ENCODE measurements around the gene G3BP1. TPM values are rescaled to one million over a fixed set of nuclear protein-coding genes. Genes with fewer than 3 reads are reported as not detected.

G3BP1 gene
- total and polyA plus RNA-seq, 12 donors = 11.5 to 167 (median 95.0) TPM

DNA sequence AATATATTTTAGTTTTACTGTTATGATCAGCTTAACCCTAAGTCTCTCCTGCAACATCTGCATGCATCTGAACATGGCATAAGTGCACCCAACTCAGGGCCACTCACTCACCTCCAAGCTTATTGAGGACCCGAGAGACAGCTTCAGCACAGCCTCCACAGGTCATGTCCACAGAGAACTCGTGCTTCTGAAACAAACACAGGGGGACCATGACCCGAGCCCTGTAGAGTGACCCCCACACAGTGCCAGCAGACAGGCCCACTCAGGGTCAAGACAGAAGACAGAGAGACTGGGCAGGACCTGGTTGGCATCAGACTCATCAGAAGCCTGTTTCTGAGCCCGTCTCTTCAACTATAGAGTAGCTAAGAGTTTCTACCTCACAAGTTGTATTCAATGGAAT, 20.2 kb upstream of the G3BP1 start:
- DNase-seq = peak in 1 of 7 donors; percentile 13
- Histone ChIP-seq H3K4me1 (replicated peaks in 1 of 2) (peaks cover 0 to 10% of the 10 kb centered on the region in 2 donors), H3K4me3 (no peak overlapping the region), H3K9me3 (replicated peaks in 1 of 3) (no peaks in the 10 kb centered on the region), H3K27me3 (no peaks in the 10 kb centered on the region), H3K27ac (no peak overlapping the region), H3K36me3 (replicated peaks in 1 of 2) (no peaks in the 10 kb centered on the region)
- WGBS, 4 donors = 80 to 96% (median 89%) methylated on average over 3 to 4 of the region's 4 CpGs
- intact Hi-C loops (cut with DNase I) = no loop called here
- TF ChIP-seq POLR2A (IDR thresholded peaks at IDR 0.05) = no peak
- TF ChIP-seq, protein P1, sequence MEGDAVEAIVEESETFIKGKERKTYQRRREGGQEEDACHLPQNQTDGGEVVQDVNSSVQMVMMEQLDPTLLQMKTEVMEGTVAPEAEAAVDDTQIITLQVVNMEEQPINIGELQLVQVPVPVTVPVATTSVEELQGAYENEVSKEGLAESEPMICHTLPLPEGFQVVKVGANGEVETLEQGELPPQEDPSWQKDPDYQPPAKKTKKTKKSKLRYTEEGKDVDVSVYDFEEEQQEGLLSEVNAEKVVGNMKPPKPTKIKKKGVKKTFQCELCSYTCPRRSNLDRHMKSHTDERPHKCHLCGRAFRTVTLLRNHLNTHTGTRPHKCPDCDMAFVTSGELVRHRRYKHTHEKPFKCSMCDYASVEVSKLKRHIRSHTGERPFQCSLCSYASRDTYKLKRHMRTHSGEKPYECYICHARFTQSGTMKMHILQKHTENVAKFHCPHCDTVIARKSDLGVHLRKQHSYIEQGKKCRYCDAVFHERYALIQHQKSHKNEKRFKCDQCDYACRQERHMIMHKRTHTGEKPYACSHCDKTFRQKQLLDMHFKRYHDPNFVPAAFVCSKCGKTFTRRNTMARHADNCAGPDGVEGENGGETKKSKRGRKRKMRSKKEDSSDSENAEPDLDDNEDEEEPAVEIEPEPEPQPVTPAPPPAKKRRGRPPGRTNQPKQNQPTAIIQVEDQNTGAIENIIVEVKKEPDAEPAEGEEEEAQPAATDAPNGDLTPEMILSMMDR (IDR thresholded peaks at IDR 0.05) = no peak

DNA sequence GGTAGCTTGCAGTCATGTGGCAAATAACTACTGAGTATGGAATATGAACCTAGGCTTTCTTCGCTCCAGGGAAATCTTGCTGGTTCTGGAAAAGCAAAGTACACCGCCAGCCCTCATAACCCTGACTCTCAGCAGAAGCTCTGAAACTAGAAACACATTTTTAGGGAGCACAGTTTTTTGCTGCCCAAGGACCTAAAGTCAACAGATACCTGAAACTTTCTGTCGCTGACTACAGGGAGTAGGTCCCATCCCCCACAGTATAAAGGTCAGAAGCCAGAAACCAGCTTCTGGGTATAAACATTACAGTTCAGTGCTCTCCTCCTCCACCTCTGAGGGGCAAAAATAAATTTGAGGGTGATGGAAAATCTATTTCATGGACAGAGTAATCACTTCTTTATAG, 16.4 kb upstream of the G3BP1 start:
- H3K4me1 ChIP-seq (replicated peaks in 1 of 2) = peaks cover 7 to 24% of the 10 kb centered on the region in 2 donors
- H3K4me3 ChIP-seq = no peak overlapping the region
- H3K9me3 ChIP-seq (replicated peaks in 1 of 3) = no peaks in the 10 kb centered on the region
- no peaks in the 10 kb centered on the region for H3K27me3 ChIP-seq
- H3K27ac ChIP-seq = no peak overlapping the region
- DNase-seq = peak in 1 of 7 donors; percentile 20
- TF ChIP-seq POLR2A (IDR thresholded peaks at IDR 0.05) = no peak
- TF ChIP-seq, protein P1 (IDR thresholded peaks at IDR 0.05) = no peak
- no peaks in the 10 kb centered on the region for H3K36me3 ChIP-seq (replicated peaks in 1 of 2)
- WGBS, 4 donors = 88 to 96% (median 92%) methylated on average over 3 of the region's 3 CpGs
- intact Hi-C loops (cut with DNase I) = no loop called here

DNA sequence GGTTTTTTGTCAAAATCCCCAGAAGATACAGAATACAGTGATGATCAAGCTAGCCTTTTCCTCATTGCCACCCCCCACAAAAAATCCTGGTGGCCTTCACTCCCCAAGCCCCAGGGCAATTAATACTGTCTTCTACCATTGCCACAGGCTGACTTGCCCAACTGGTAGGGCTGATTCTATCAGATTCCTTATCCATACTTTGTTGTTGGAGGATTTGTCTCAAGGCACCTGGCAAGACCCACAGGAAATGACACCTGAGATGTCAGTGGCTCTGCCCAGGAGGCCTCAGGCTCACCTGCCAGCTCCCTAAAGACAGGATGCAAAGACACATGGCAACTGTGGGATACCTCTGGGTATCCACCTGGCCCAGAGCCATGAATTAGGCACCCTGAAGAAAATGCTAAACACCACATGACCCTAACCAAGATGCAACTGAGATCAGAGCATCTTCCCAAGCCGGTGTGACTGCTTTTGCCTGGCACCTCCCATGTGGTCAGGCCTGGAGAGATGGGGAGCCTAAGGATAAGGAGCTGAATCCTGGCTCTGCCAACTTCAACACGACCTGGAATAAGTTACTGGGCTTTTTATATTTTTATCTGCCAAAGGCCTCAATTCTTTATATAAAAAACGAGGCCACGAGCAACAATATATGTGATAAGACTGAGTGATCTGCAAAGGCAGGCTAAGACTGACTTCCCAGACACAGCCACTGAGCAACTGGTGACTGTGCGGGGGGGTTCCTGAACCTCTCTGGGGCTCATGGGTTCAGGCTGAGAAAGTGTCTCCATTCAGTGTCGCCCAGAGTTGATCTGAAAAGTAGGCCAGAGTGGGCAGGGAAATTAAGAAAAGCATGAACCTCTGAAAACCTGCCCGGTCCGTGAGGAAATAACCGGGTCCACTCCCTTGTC, 14.3 kb upstream of the G3BP1 start:
- H3K4me3 ChIP-seq = peak overlapping the region in 3 of 4 donors; percentile 65 to 93 (median 79)
- intact Hi-C loops (cut with DNase I) = no loop called here
- peaks cover 7 to 24% of the 10 kb centered on the region in 2 donors for H3K4me1 ChIP-seq (replicated peaks in 1 of 2)
- H3K36me3 ChIP-seq (replicated peaks in 1 of 2) = no peaks in the 10 kb centered on the region
- H3K9me3 ChIP-seq (replicated peaks in 1 of 3) = no peaks in the 10 kb centered on the region
- 5 to 19% (median 14%) methylated on average over 5 to 9 of the region's 9 CpGs for WGBS, 4 donors
- no peak for TF ChIP-seq POLR2A (IDR thresholded peaks at IDR 0.05)
- peak in 3 of 7 donors; percentile 33 to 62 (median 37) for DNase-seq
- peak overlapping the region in 3 of 5 donors; percentile 85 to 92 (median 91) for H3K27ac ChIP-seq
- no peaks in the 10 kb centered on the region for H3K27me3 ChIP-seq

DNA sequence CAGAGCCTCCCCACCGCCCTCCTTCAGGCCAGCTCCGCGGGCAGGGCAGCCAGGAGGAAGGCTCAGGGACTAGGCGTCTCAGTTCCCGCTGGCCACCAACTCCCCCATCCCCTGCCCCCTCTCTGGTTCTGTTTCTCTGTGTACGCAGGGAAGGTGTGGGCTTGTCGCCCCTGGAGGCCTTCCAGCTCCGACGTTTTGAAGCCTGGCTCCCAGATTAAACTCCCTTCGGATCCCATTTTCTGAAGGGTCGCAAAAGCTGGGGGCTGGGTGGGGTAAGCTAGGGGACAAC, 13.7 kb upstream of the G3BP1 start:
- peaks cover 7 to 24% of the 10 kb centered on the region in 2 donors for H3K4me1 ChIP-seq (replicated peaks in 1 of 2)
- H3K9me3 ChIP-seq (replicated peaks in 1 of 3) = no peaks in the 10 kb centered on the region
- H3K36me3 ChIP-seq (replicated peaks in 1 of 2) = no peaks in the 10 kb centered on the region
- H3K27me3 ChIP-seq = no peaks in the 10 kb centered on the region
- peak overlapping the region in 4 of 5 donors; percentile 20 to 92 (median 88) for H3K27ac ChIP-seq
- DNase-seq = peak in 2 of 7 donors; percentile 30 to 41
- H3K4me3 ChIP-seq = peak overlapping the region; percentile 18 to 93 (median 72)
- TF ChIP-seq, protein P1 (IDR thresholded peaks at IDR 0.05) = no peak
- no peak for TF ChIP-seq POLR2A (IDR thresholded peaks at IDR 0.05)
- intact Hi-C loops (cut with DNase I) = no loop called here
- 0 to 1% (median 0%) methylated on average over 3 to 11 of the region's 11 CpGs for WGBS, 4 donors
